ENCODE data around the gene CDC16.

CDC16 gene

GRCh38 chr13:114227528-114227927 is 7.2 kb upstream of the CDC16 start:
- no peaks in the 10 kb centered on the region for H3K79me2 ChIP-seq (ENCODE audit: low read length)
- no peak overlapping the region for H3K27ac ChIP-seq (ENCODE audit: low read length)
- TF ChIP-seq EZH2phosphoT487 (IDR thresholded peaks at IDR 0.05; ENCODE audit: low read depth): no peak
- no peak for TF ChIP-seq CTCF (IDR thresholded peaks at IDR 0.05; ENCODE audit: low read depth, low read length)
- H4K20me1 ChIP-seq (ENCODE audit: insufficient read depth, low read length): no peaks in the 10 kb centered on the region
- H3K9me3 ChIP-seq (ENCODE audit: insufficient read depth, low read length): no peaks in the 10 kb centered on the region
- no peak overlapping the region for H2AFZ ChIP-seq (ENCODE audit: low read depth, low read length)
- peaks cover 10% of the 10 kb centered on the region for H3K4me1 ChIP-seq (ENCODE audit: low read length)
- H3K9ac ChIP-seq (ENCODE audit: low read length): no peak overlapping the region
- H3K4me2 ChIP-seq (ENCODE audit: low read length): no peak overlapping the region
- H3K36me3 ChIP-seq (replicated peaks; ENCODE audit: low read depth, low read length): no peaks in the 10 kb centered on the region
- H3K4me3 ChIP-seq (ENCODE audit: low read length): no peak overlapping the region
- peaks cover 28% of the 10 kb centered on the region for H3K27me3 ChIP-seq (ENCODE audit: low read depth, low read length)

GRCh38 chr13:114228176-114228575 is 6.5 kb upstream of the CDC16 start:
- no peaks in the 10 kb centered on the region for H3K9me3 ChIP-seq (ENCODE audit: insufficient read depth, low read length)
- H3K9ac ChIP-seq (ENCODE audit: low read length): no peak overlapping the region
- no peak overlapping the region for H3K4me2 ChIP-seq (ENCODE audit: low read length)
- H3K27ac ChIP-seq (ENCODE audit: low read length): no peak overlapping the region
- H3K79me2 ChIP-seq (ENCODE audit: low read length): no peaks in the 10 kb centered on the region
- no peaks in the 10 kb centered on the region for H4K20me1 ChIP-seq (ENCODE audit: insufficient read depth, low read length)
- peaks cover 8% of the 10 kb centered on the region for H3K4me1 ChIP-seq (ENCODE audit: low read length)
- no peak overlapping the region for H3K4me3 ChIP-seq (ENCODE audit: low read length)
- H3K36me3 ChIP-seq (replicated peaks; ENCODE audit: low read depth, low read length): no peaks in the 10 kb centered on the region
- H3K27me3 ChIP-seq (ENCODE audit: low read depth, low read length): peaks cover 28% of the 10 kb centered on the region
- TF ChIP-seq EZH2phosphoT487 (IDR thresholded peaks at IDR 0.05; ENCODE audit: low read depth): no peak
- no peak for TF ChIP-seq CTCF (IDR thresholded peaks at IDR 0.05; ENCODE audit: low read depth, low read length)
- no peak overlapping the region for H2AFZ ChIP-seq (ENCODE audit: low read depth, low read length)

GRCh38 chr13:114229506-114229905 is 5.2 kb upstream of the CDC16 start:
- H3K9me3 ChIP-seq (ENCODE audit: insufficient read depth, low read length): no peaks in the 10 kb centered on the region
- no peak for TF ChIP-seq CTCF (IDR thresholded peaks at IDR 0.05; ENCODE audit: low read depth, low read length)
- no peak for TF ChIP-seq EZH2phosphoT487 (IDR thresholded peaks at IDR 0.05; ENCODE audit: low read depth)
- no peaks in the 10 kb centered on the region for H4K20me1 ChIP-seq (ENCODE audit: insufficient read depth, low read length)
- H3K27me3 ChIP-seq (ENCODE audit: low read depth, low read length): peaks cover 28% of the 10 kb centered on the region
- no peak overlapping the region for H3K4me2 ChIP-seq (ENCODE audit: low read length)
- no peak overlapping the region for H3K9ac ChIP-seq (ENCODE audit: low read length)
- H3K4me1 ChIP-seq (ENCODE audit: low read length): peaks cover 11% of the 10 kb centered on the region
- no peaks in the 10 kb centered on the region for H3K79me2 ChIP-seq (ENCODE audit: low read length)
- no peak overlapping the region for H3K27ac ChIP-seq (ENCODE audit: low read length)
- H3K36me3 ChIP-seq (replicated peaks; ENCODE audit: low read depth, low read length): no peaks in the 10 kb centered on the region
- no peak overlapping the region for H2AFZ ChIP-seq (ENCODE audit: low read depth, low read length)
- H3K4me3 ChIP-seq (ENCODE audit: low read length): no peak overlapping the region

- Histone ChIP-seq H3K36me3 (replicated peaks; ENCODE audit: low read depth, low read length) (no peaks in the 10 kb centered on the region), H3K27ac (ENCODE audit: low read length) (no peak overlapping the region), H3K9ac (ENCODE audit: low read length) (no peak overlapping the region), H3K9me3 (ENCODE audit: insufficient read depth, low read length) (no peaks in the 10 kb centered on the region), H3K4me2 (ENCODE audit: low read length) (no peak overlapping the region), H3K79me2 (ENCODE audit: low read length) (peaks cover 4% of the 10 kb centered on the region), H3K27me3 (ENCODE audit: low read depth, low read length) (peaks cover 28% of the 10 kb centered on the region), H2AFZ (ENCODE audit: low read depth, low read length) (no peak overlapping the region), H4K20me1 (ENCODE audit: insufficient read depth, low read length) (no peaks in the 10 kb centered on the region), H3K4me3 (ENCODE audit: low read length) (no peak overlapping the region), H3K4me1 (ENCODE audit: low read length) (peaks cover 12% of the 10 kb centered on the region)
- no peak for TF ChIP-seq EZH2phosphoT487 (IDR thresholded peaks at IDR 0.05; ENCODE audit: low read depth)
- TF ChIP-seq CTCF (IDR thresholded peaks at IDR 0.05; ENCODE audit: low read depth, low read length): no peak
These were observed 4.6 kb upstream of the CDC16 start for GRCh38 chr13:114230117-114230516.

Measured in OCI-LY3 (cell line).